Retinal pigment epithelial cell (primary cell): ENCODE results near the gene NPC1.
"Not testable (repeated sequence)": the region's sequence is repeated elsewhere in the genome, so short reads cannot be mapped to it uniquely, and the experiment has no call there.

ENCODE experiments used
- DNase-seq: peaks from one replicate; pipeline ENCODE4 v3.0.0-alpha.2; 2010; ENCODE audit warnings: low read depth
- H3K4me3 ChIP-seq: 2 replicates; pipeline ENCODE4 v1.5.1; 2011; ENCODE audit warnings: mild to moderate bottlenecking, low read length, control low read depth, moderate library complexity
- TF ChIP-seq, protein P1 (sequence below): conservative IDR thresholded peaks from 2 replicates; pipeline ENCODE4 v1.5.1; 2011; ENCODE audit warnings: low read depth, low read length, control low read depth, inconsistent platforms

NPC1 gene

DNA sequence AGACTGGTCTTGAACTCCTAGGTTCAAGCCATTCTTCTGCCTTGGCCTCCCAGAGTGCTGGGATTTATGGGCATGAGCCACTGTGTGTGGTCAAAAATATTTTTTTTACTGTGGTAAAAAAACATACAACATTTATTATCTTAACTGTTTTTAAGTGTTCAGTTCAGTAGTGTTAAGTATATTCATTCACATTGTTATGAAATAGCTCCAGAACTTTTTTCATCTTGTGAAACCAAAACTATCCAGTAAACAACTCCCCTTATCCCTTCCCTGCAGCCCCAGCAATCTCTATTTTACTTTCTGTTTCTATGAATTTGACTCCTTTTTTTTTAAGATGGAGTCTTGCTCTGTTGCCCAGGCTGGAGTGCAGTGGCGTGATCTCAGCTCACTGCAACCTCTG, 73.7 kb downstream of the NPC1 start:
- DNase-seq, result no peak
- TF ChIP-seq, protein P1, sequence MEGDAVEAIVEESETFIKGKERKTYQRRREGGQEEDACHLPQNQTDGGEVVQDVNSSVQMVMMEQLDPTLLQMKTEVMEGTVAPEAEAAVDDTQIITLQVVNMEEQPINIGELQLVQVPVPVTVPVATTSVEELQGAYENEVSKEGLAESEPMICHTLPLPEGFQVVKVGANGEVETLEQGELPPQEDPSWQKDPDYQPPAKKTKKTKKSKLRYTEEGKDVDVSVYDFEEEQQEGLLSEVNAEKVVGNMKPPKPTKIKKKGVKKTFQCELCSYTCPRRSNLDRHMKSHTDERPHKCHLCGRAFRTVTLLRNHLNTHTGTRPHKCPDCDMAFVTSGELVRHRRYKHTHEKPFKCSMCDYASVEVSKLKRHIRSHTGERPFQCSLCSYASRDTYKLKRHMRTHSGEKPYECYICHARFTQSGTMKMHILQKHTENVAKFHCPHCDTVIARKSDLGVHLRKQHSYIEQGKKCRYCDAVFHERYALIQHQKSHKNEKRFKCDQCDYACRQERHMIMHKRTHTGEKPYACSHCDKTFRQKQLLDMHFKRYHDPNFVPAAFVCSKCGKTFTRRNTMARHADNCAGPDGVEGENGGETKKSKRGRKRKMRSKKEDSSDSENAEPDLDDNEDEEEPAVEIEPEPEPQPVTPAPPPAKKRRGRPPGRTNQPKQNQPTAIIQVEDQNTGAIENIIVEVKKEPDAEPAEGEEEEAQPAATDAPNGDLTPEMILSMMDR, result no peak
- no peak overlapping the region for H3K4me3 ChIP-seq

GRCh38 chr18:23512216-23512615, 74.1 kb downstream of the NPC1 start:
- not testable (repeated sequence) for H3K4me3 ChIP-seq, DNase-seq

DNA sequence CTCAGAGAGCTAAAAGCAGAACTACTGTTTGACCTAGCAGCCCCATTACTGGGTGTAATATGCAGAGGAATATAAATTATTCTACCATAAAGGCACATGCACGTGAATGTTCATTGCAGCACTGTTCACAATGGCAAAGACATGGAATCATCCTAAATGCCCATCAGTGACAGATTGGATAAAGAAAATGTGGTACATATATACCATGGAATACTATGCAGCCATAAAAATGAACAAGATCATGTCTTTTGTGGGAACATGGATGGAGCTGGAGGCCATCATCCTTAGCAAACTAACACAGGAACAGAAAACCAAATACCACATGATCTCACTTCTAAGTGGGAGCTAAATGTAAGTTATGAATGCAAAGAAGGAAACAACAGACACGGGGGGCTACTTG, 75.4 kb downstream of the NPC1 start:
- DNase-seq, H3K4me3 ChIP-seq: not testable (repeated sequence)

GRCh38 chr18:23506393-23506792, 79.9 kb downstream of the NPC1 start:
- TF ChIP-seq, protein P1, result no peak
- no peak for DNase-seq
- H3K4me3 ChIP-seq, result no peak overlapping the region

- no peak for DNase-seq
Measured at GRCh38 chr18:23504720-23505119, 81.6 kb downstream of the NPC1 start.

GRCh38 chr18:23503963-23504344, 82.4 kb downstream of the NPC1 start:
- TF ChIP-seq, protein P1, result no peak
- peak overlapping the region; percentile 80 for H3K4me3 ChIP-seq
- no peak for DNase-seq

More at GRCh38 chr18:23504720-23505119, 81.6 kb downstream of the NPC1 start:
- peak overlapping the region; percentile 80 for H3K4me3 ChIP-seq
- TF ChIP-seq, protein P1, result no peak

GRCh38 chr18:23503038-23503962, 83.0 kb downstream of the NPC1 start, which contains the start of gene RMC1:
RMC1 (plus strand) TSS chr18:23503511; CDS start chr18:23503619, 108 bp downstream.
- H3K4me3 ChIP-seq, result peak within 1 kb of the TSS; percentile 80
- TF ChIP-seq, protein P1, result no peak
- DNase-seq, result peak; percentile 73

DNA sequence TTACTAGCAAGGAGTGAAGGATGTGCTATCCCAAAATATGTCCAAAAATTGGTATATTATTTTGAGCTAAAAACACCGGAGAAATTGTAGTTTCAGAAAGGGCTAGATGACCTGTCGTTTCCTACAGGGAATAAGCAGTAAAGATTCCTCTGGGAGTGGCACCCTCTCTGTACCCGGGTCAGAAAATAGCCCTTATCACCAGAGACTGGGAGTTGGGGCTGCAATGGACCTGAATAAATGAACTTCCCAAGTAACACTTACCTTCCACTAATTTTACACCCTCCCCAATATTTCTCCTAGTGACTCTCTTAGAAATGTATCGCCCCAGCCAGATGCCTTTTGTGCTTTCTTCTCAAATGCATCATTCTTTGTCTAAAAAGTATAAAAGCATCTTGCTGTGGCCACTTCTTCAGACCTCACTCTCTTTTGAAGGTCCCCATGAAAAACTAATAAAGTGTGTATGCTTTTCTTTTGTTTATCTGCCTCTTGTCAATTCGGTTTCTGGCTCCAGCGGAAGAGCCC, 83.7 kb downstream of the NPC1 start:
- no peak for DNase-seq
- peak overlapping the region; percentile 74 for H3K4me3 ChIP-seq
- TF ChIP-seq, protein P1, result no peak
